ENCODE measurements around the gene CFAP97D2. TPM values are rescaled to one million over a fixed set of nuclear protein-coding genes. Genes with fewer than 3 reads are reported as not detected.
A peak's percentile ranks its signal among the peaks of the same experiment; 100 is the strongest.
"Not testable (repeated sequence)": the region's sequence is repeated elsewhere in the genome, so short reads cannot be mapped to it uniquely, and the experiment has no call there.

Gene CFAP97D2
- polyA plus RNA-seq, 3 donors, result 0.21 TPM; not detected in 2

GRCh38 chr13:114133552-114133951, 45.5 kb upstream of the CFAP97D2 start:
- H3K4me1 Mint-ChIP-seq, result peaks cover 27% of the 10 kb centered on the region

DNA sequence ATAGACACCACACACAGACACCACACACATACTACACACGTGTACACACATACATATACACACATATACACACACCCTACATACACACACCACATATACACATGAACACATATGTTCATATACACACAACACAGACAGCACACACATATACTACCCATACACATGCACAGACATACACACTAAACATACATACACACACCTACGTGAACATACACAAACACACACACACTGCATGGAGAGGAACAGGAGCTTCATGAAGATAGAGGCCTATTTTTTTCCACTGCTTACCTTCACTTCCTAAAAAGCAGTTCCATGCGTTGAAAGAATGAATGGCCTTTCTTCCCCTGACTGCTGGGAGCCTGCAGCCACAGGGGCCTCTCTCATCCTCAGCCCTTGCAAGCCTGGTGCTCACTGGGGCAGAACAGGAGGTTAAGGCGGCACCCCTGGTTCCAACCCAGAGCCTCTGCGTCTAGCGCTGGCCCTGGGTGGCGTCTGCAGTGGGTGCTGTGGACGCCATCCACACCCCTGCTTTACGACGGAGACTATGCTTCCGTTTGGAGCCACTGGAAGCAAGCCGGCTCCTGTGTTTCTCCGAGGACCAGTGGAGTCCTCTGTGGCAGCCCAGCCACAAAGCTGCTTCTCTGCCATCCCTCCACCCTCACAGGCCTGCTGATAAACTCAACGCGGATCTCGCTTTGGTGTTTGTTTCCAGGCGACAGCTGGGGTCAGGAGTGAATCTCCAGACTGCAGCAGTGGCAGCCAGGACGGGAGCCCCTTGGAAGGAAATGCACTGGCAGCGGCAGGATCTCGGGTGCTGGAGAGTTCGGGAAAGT, 44.7 kb upstream of the CFAP97D2 start:
- Histone ChIP-seq H4K20me1 (ENCODE audit: insufficient read depth, low read length) (peaks cover 24% of the 10 kb centered on the region), H3K4me3 (replicated peaks in 1 of 3; ENCODE audit: low read depth in 2 of 3, low read length in 3 of 3) (no peak overlapping the region), H2AFZ (ENCODE audit: insufficient read depth, low read depth, low read length, poor library complexity, severe bottlenecking) (no peak overlapping the region), H3K79me2 (ENCODE audit: insufficient read depth, low read length) (peaks cover 28% of the 10 kb centered on the region), H3K27ac (ENCODE audit: low read depth in 1 of 2, low read length in 2 of 2) (no peak overlapping the region), H3K27me3 (ENCODE audit: control insufficient read depth in 2 of 2, insufficient read depth in 2 of 2, low read length in 2 of 2) (no peaks in the 10 kb centered on the region), H3K4me1 (ENCODE audit: control insufficient read depth in 1 of 2, insufficient read depth in 2 of 2, low read length in 2 of 2) (peaks cover 16 to 25% of the 10 kb centered on the region in 2 donors), H3K4me2 (replicated peaks; ENCODE audit: extremely low read depth, low read length, poor library complexity, severe bottlenecking) (no peak overlapping the region), H3K9ac (ENCODE audit: insufficient read depth, low read length, poor library complexity, severe bottlenecking) (no peak overlapping the region), H3K36me3 (replicated peaks in 1 of 2; ENCODE audit: control insufficient read depth in 1 of 2, insufficient read depth in 2 of 2, low read length in 2 of 2) (no peaks in the 10 kb centered on the region), H3K9me3 (replicated peaks in 1 of 2; ENCODE audit: control insufficient read depth in 1 of 2, insufficient read depth in 1 of 2, low read length in 2 of 2) (no peaks in the 10 kb centered on the region)
- Mint-ChIP-seq H3K27ac (peak overlapping the region in 3 of 7 donors; percentile 28 to 88 (median 31)), H3K27me3 (ENCODE audit: low read depth in 3 of 3) (peaks cover 0 to 7% (median 5%) of the 10 kb centered on the region in 3 donors), H3K36me3 (peaks cover 0 to 1% of the 10 kb centered on the region in 2 donors), H3K4me3 (peak overlapping the region; percentile 64 to 75), H3K9me3 (peaks cover 0 to 3% (median 0%) of the 10 kb centered on the region in 7 donors), H3K4me1 (peaks cover 23% of the 10 kb centered on the region)
- DNase-seq, result no peak
- intact Hi-C loops (cut with micrococcal nuclease), result loop anchor here in 1 of 2 donors (5.0 kb wide), 2 partner anchors 33 to 88 kb away; no protein-coding TSS in a partner anchor
- 44% methylated on average over 19 of the region's 21 CpGs for WGBS (ENCODE audit: insufficient coverage)
- TF ChIP-seq, protein P1, sequence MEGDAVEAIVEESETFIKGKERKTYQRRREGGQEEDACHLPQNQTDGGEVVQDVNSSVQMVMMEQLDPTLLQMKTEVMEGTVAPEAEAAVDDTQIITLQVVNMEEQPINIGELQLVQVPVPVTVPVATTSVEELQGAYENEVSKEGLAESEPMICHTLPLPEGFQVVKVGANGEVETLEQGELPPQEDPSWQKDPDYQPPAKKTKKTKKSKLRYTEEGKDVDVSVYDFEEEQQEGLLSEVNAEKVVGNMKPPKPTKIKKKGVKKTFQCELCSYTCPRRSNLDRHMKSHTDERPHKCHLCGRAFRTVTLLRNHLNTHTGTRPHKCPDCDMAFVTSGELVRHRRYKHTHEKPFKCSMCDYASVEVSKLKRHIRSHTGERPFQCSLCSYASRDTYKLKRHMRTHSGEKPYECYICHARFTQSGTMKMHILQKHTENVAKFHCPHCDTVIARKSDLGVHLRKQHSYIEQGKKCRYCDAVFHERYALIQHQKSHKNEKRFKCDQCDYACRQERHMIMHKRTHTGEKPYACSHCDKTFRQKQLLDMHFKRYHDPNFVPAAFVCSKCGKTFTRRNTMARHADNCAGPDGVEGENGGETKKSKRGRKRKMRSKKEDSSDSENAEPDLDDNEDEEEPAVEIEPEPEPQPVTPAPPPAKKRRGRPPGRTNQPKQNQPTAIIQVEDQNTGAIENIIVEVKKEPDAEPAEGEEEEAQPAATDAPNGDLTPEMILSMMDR (IDR thresholded peaks at IDR 0.05), result no peak

More at GRCh38 chr13:114133552-114133951, 45.5 kb upstream of the CFAP97D2 start:
- not testable (repeated sequence) for H3K27me3 Mint-ChIP-seq (ENCODE audit: low read depth in 3 of 3); H3K36me3 Mint-ChIP-seq; H3K9ac ChIP-seq (ENCODE audit: insufficient read depth, low read length, poor library complexity, severe bottlenecking); H3K4me3 ChIP-seq (replicated peaks in 1 of 3; ENCODE audit: low read depth in 2 of 3, low read length in 3 of 3); DNase-seq; H3K27me3 ChIP-seq (ENCODE audit: control insufficient read depth in 2 of 2, insufficient read depth in 2 of 2, low read length in 2 of 2); H3K27ac Mint-ChIP-seq; H3K27ac ChIP-seq (ENCODE audit: low read depth in 1 of 2, low read length in 2 of 2); H3K4me2 ChIP-seq (replicated peaks; ENCODE audit: extremely low read depth, low read length, poor library complexity, severe bottlenecking); H3K36me3 ChIP-seq (replicated peaks in 1 of 2; ENCODE audit: control insufficient read depth in 1 of 2, insufficient read depth in 2 of 2, low read length in 2 of 2); H2AFZ ChIP-seq (ENCODE audit: insufficient read depth, low read depth, low read length, poor library complexity, severe bottlenecking); H3K9me3 ChIP-seq (replicated peaks in 1 of 2; ENCODE audit: control insufficient read depth in 1 of 2, insufficient read depth in 1 of 2, low read length in 2 of 2); H3K9me3 Mint-ChIP-seq
- WGBS (ENCODE audit: insufficient coverage), result no CpG with 5 or more reads among the region's 7 CpGs
- H3K79me2 ChIP-seq (ENCODE audit: insufficient read depth, low read length), result peaks cover 32% of the 10 kb centered on the region
- peak overlapping the region; percentile 64 to 75 for H3K4me3 Mint-ChIP-seq
- peaks cover 27% of the 10 kb centered on the region for H4K20me1 ChIP-seq (ENCODE audit: insufficient read depth, low read length)
- intact Hi-C loops (cut with micrococcal nuclease), result loop anchor here in 1 of 2 donors (5.0 kb wide), 2 partner anchors 34 to 89 kb away; no protein-coding TSS in a partner anchor
- peaks cover 22 to 31% of the 10 kb centered on the region in 2 donors for H3K4me1 ChIP-seq (ENCODE audit: control insufficient read depth in 1 of 2, insufficient read depth in 2 of 2, low read length in 2 of 2)

Data from CD14-positive monocyte (primary cell).